ENCODE results near the gene LDLRAD4. TPM values are rescaled to one million over a fixed set of nuclear protein-coding genes. Genes with fewer than 3 reads are reported as not detected.

LDLRAD4 gene
- total and polyA plus RNA-seq, 8 donors = 2.0 to 47.9 (median 9.0) TPM

DNA sequence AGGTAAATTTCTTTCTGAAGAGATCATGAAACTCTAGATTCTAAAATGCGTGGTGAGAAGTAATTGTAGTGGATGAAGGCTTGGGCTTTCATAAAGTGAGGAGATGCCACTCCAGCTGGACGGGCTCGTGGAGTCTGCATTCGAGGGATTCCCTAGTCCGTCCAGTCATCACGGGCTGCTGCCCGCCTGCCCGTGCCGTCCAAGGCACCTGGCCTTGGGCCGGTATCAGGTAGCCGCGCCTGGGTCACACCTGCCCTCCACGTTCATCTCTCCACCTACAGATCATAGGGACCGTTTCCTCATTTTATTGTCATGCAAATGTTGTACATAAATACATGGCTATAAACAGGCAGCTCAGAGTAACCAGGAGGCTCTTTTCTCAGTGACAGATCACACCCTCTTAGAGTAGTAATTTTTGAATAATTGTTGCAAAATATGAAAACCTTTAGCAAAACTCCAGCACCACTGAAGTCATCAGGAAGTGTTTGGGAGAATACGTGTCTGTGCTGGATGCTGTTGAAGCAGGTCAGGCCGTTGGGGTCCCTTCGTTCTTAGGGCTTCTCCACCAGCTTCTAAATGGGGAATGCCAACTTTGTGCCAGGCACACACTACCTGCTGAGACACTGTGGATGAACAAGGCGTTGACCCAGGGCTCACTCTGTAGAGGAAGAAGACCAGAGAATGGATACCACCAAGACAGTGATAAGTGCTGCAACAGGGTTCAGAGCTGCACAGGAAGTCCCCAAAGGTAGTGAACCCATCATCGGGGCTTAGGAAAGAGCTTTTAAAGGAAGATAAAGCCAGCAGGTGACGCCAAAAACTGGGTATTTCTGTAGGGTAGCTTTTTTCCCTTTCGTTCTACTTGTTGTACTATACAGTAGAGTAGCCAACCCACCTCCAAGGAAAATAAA lies 395.3 kb downstream of the LDLRAD4 start:
- no peak overlapping the region for H3K4me3 ChIP-seq
- DNase-seq = peak in 1 of 2 donors; percentile 4

GRCh38 chr18:13614641-13615288 lies 396.2 kb downstream of the LDLRAD4 start:
- H3K27ac ChIP-seq = peak overlapping the region; percentile 24 to 58 (median 50)
- H3K36me3 ChIP-seq = no peaks in the 10 kb centered on the region
- H3K4me1 ChIP-seq = peaks cover 13 to 30% (median 26%) of the 10 kb centered on the region in 4 donors
- H3K27me3 ChIP-seq = peaks cover 0 to 7% (median 0%) of the 10 kb centered on the region in 3 donors
- H3K9me3 ChIP-seq = no peaks in the 10 kb centered on the region
- peak in 1 of 2 donors; percentile 34 for DNase-seq
- 67 to 77% (median 71%) methylated on average over 16 of the region's 16 CpGs for WGBS, 5 donors
- TF ChIP-seq POLR2A (IDR thresholded peaks at IDR 0.05) = no peak
- TF ChIP-seq, protein P1, sequence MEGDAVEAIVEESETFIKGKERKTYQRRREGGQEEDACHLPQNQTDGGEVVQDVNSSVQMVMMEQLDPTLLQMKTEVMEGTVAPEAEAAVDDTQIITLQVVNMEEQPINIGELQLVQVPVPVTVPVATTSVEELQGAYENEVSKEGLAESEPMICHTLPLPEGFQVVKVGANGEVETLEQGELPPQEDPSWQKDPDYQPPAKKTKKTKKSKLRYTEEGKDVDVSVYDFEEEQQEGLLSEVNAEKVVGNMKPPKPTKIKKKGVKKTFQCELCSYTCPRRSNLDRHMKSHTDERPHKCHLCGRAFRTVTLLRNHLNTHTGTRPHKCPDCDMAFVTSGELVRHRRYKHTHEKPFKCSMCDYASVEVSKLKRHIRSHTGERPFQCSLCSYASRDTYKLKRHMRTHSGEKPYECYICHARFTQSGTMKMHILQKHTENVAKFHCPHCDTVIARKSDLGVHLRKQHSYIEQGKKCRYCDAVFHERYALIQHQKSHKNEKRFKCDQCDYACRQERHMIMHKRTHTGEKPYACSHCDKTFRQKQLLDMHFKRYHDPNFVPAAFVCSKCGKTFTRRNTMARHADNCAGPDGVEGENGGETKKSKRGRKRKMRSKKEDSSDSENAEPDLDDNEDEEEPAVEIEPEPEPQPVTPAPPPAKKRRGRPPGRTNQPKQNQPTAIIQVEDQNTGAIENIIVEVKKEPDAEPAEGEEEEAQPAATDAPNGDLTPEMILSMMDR (IDR thresholded peaks at IDR 0.05) = no peak
- no peak for TF ChIP-seq EP300 (IDR thresholded peaks at IDR 0.05)
- no peak for TF ChIP-seq POLR2AphosphoS5 (IDR thresholded peaks at IDR 0.05)
- H3K4me3 ChIP-seq = no peak overlapping the region
- intact Hi-C loops (cut with DNase I; ENCODE audit: low total_unique reads) = no loop called here

More for the DNA sequence above, 395.3 kb downstream of the LDLRAD4 start:
- TF ChIP-seq POLR2AphosphoS5 (IDR thresholded peaks at IDR 0.05) (no peak), POLR2A (IDR thresholded peaks at IDR 0.05) (no peak), EP300 (IDR thresholded peaks at IDR 0.05) (no peak)
- TF ChIP-seq, protein P1 (IDR thresholded peaks at IDR 0.05) = no peak
- peaks cover 0 to 7% (median 0%) of the 10 kb centered on the region in 3 donors for H3K27me3 ChIP-seq
- intact Hi-C loops (cut with DNase I; ENCODE audit: low total_unique reads) = no loop called here
- no peaks in the 10 kb centered on the region for H3K36me3 ChIP-seq
- H3K27ac ChIP-seq = peak overlapping the region in 3 of 5 donors; percentile 23 to 58 (median 44)
- no peaks in the 10 kb centered on the region for H3K9me3 ChIP-seq
- peaks cover 13 to 30% (median 26%) of the 10 kb centered on the region in 4 donors for H3K4me1 ChIP-seq
- 70 to 81% (median 78%) methylated on average over 21 of the region's 21 CpGs for WGBS, 5 donors

DNA sequence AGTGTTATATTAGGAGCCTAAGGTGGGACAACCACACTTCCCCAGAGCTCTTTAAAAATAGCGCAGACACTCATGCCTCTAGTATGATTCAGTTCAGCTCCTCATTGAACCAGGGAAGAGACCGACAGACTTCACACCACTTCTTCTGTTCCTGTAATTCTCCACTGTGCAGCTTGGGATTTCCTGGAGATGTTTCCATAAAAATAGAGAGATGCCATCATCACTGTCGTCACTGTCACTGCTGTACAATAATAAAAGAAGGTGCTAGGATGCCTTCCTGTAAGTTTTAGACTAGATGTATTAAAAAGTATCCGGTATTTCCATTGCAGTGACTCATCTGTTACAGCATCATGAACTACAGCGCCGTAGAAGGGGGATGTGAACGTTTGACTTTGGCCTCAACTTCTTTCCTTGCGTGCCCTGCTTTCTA lies 396.9 kb downstream of the LDLRAD4 start:
- H3K4me1 ChIP-seq = peaks cover 11 to 27% (median 24%) of the 10 kb centered on the region in 4 donors
- H3K27me3 ChIP-seq = peaks cover 0 to 7% (median 0%) of the 10 kb centered on the region in 3 donors
- no peak for TF ChIP-seq POLR2A (IDR thresholded peaks at IDR 0.05)
- no peak for TF ChIP-seq EP300 (IDR thresholded peaks at IDR 0.05)
- TF ChIP-seq, protein P1 (IDR thresholded peaks at IDR 0.05) = no peak
- no peak for TF ChIP-seq POLR2AphosphoS5 (IDR thresholded peaks at IDR 0.05)
- no peaks in the 10 kb centered on the region for H3K9me3 ChIP-seq
- H3K27ac ChIP-seq = peak overlapping the region in 4 of 5 donors; percentile 24 to 58 (median 50)
- DNase-seq = no peak
- intact Hi-C loops (cut with DNase I; ENCODE audit: low total_unique reads) = no loop called here
- H3K36me3 ChIP-seq = no peaks in the 10 kb centered on the region
- H3K4me3 ChIP-seq = no peak overlapping the region
- 68 to 80% (median 78%) methylated on average over 8 of the region's 8 CpGs for WGBS, 5 donors

GRCh38 chr18:13616041-13616440 lies 397.5 kb downstream of the LDLRAD4 start:
- no peak for TF ChIP-seq EP300 (IDR thresholded peaks at IDR 0.05)
- no peak for TF ChIP-seq POLR2A (IDR thresholded peaks at IDR 0.05)
- no peak for TF ChIP-seq POLR2AphosphoS5 (IDR thresholded peaks at IDR 0.05)
- TF ChIP-seq, protein P1 (IDR thresholded peaks at IDR 0.05) = no peak
- intact Hi-C loops (cut with DNase I; ENCODE audit: low total_unique reads) = no loop called here
- no peak for DNase-seq
- Histone ChIP-seq H3K4me3 (no peak overlapping the region), H3K27me3 (peaks cover 0 to 7% (median 0%) of the 10 kb centered on the region in 3 donors), H3K4me1 (peaks cover 6 to 21% (median 18%) of the 10 kb centered on the region in 4 donors), H3K36me3 (peaks cover 0 to 4% (median under 1%) of the 10 kb centered on the region in 4 donors), H3K27ac (peak overlapping the region in 2 of 5 donors; percentile 36 to 44), H3K9me3 (no peaks in the 10 kb centered on the region)
- 59 to 73% (median 69%) methylated on average over 5 of the region's 5 CpGs for WGBS, 5 donors

All from stomach (tissue), 9 donors.